Measurements from ENCODE around the gene EXD1. TPM values are rescaled to one million over a fixed set of nuclear protein-coding genes. Genes with fewer than 3 reads are reported as not detected.

Gene EXD1
- total RNA-seq, 1 donor from 2014 or later = not detected

DNA sequence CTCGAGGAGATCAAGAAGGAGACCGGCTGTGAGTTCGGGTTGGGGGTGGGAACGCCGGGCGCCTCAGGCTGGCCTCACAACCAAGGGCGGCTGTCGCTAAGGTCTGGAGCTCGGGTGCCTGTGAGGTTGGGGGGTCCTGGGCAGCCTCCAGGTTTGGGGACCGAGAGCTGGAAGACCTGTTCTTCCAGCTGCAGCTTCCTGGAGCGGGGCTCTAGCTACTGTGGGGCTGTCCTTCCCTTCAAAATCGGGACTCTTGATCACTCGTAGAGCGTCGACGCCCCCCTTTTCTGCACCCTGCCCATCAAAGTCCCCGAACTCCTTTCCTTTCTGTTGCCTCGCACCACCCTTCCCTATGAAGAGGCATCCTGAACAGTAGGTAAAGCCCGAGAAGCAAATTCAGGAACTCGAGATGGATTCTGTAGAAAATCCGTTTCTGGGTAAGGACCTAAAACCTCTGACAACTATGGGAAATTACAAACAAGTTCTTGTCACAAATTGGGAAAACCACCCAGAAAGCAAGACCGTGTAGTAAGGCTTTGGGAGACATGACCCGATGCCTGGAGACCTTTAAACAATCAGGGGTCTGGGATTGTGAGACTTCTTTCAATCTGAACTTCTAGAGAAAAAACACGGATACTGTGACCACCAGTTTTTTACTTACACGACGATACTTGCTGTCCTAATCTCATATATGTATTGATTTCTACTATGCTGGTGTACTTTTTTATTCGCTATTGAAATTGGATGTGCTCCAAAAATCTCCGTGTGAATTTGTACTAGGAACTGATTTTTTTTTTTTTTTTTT, 1.1 kb upstream of the EXD1 start:
- no peak for DNase-seq (ENCODE audit: low read depth)

DNA sequence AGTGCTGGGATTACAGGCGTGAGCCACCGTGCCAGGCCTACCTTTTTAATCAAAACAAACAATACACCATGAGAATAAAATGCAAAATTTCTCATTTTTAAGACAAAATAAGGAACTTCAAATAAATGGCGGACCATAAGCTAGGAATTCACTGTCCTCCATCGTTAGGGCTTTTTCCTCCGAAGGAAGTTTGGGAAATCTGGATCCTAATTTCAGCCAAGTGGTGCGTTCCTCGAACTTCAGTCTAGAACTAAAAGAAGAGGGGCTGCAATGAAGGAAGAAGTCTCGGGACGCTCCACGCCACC, 260 bp downstream of the EXD1 start:
- no peak for DNase-seq (ENCODE audit: low read depth)

DNA sequence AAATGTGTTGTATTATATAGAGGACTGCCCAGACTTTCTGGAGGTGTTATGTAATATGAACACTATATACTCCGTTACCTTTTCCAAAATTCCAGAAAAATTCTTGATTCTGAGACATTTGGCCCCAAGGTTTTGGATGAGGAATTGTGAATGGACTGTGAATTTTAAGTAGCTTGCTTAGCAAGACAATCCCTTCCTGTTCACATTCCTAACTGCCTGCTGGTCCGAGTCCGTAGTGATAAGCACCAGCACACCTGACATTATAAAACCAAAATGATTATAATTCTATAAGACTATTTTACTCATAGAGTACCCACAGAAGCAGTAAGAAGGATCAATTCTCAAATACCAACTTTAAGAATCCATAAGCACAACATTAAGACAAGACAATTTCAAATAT, 11.2 kb downstream of the EXD1 start:
- DNase-seq (ENCODE audit: low read depth) = no peak

DNA sequence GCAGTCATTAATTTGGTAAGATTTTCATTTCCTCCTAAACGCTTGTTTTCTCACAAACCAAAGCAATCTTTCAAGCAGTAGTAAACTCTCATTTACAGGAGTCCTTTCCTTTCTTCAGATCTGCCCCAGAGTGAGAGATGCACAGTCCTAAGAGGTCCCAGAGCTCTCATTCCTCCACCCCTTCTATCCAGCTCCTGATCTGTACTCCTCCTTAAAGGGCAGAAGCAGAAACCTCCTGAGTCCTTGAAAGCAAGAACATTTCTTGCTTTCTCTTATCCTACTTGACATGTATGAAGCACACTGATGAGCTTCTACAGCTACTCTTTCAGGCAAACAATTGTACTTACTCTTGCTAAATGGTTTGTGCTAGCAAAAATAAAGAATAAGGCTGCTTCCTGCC, 11.7 kb downstream of the EXD1 start:
- DNase-seq (ENCODE audit: low read depth) = no peak

DNA sequence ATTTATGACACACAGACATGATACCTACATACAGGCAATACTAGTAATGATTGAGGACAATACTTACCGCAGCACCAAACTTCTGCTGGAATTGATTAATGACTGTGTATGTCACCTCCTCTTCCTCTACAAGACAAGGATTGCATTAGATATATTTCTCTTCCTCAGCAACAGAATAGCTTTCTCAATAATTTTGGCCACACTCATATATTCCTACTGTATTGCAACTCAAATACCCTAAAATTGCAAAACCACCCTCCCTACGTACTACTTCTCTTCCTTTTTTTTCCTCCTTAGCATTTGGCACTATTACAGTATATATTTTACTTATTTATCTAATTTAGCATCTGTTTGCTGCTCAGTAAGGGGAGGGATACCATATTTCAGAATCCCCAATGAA, 14.8 kb downstream of the EXD1 start:
- no peak for DNase-seq (ENCODE audit: low read depth)

DNA sequence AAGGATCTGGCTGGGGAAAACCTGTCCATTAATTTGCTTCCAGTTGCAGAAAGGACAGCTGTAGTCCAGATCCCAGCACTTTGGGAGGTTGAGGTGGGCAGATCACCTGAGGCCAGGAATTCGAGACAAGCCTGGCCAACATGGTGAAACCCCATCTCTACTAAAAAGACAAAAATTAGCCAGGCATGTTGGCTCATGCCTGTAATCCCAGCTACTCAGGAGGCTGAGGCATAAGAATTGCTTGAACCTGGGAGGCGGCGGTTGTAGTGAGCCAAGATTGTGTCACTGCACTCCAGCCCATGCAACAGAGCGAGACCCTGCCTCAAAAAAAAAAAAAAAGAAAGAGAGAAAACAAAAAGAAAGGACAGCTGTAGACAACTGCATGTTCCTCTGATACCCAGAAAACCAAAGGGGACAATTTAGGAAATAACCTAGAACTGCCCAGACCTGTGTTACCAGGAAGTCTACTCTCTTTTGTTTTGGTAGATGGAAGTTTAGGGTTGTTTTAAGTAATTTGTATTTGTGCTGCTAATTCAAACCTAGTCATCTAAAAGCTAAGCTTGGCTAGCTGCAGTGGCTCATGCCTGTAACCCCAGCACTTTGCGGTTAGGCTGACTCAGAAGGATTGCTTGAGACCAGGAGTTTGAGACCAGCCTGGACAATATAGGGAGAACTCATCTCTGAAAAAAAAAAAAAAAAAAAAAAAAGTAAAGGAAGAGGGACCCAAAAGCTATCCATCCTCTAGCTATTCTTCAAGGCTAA, 22.7 kb downstream of the EXD1 start:
- DNase-seq (ENCODE audit: low read depth) = peak; percentile 70

DNA sequence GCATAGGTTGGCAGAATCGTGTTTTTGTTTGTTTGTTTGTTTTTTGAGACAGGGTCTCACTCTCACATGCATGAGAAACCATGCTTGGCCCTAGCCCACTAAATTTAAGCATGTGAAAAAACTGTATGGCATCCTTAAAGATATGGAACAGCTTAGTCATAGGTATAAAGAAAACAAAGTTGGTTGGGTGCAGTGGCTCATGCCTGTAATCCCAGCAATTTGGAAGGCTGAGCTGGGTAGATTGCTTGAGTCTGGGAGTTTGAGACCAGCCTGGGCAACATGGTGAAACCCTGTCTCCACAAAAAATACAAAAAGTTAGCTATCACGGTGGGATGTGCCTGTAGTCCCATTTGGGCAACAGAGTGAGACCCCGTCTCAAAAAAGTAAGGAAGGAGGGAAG, 25.2 kb downstream of the EXD1 start:
- DNase-seq (ENCODE audit: low read depth) = no peak

DNA sequence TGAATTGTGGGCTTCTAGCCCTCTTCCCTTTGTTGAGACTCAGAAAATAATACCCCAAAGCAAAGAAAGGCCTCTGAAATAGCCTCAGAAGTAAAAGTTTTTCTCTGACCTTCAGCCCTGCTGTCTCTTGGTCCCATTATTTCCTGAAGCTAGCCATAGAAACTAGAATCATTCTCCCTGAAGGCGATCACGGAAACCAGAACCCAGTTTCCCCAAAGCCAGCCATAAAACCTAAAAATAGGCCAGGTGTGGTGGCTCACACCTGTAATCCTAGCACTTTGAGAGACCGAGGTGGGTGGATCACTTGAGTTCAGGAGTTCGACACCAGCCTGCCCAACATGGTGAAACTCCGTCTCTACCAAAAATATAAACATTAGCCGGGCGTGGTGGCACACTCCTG, 27.2 kb downstream of the EXD1 start:
- no peak for DNase-seq (ENCODE audit: low read depth)

DNA sequence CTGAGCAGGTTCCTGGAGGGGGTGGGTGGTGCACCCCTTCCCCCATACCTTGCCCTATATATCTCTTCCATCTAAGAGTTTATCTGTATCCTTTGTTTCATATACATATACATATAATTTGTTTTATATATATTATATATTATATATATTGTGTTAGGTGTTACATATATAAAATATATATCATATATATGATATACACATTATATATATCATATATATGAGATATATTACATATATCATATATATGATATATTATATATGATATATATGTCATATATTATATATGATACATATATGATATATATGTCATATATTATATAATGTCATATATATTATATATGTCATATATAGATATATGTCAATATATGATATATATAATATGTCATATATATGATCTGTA, 31.1 kb downstream of the EXD1 start:
- no peak for DNase-seq (ENCODE audit: low read depth)

DNA sequence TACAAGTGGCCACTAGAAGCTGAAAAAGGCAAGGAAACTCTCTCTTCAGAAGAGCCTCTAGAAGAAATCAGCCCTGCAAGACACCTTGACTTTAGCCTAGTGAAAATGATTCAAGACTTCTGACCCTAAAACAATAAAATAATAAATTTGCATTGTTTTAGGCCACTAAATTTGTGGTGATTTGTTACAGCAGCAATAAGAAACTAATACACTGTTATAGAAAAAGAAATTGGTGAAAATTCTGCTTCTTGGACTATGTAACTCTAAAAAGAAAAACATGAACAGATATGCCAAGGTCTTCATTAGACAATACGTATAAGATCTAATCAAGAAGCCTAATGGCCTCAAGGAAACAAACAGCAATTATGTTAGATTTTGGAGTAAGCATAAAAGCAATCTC, 36.1 kb downstream of the EXD1 start:
- DNase-seq (ENCODE audit: low read depth) = no peak

DNA sequence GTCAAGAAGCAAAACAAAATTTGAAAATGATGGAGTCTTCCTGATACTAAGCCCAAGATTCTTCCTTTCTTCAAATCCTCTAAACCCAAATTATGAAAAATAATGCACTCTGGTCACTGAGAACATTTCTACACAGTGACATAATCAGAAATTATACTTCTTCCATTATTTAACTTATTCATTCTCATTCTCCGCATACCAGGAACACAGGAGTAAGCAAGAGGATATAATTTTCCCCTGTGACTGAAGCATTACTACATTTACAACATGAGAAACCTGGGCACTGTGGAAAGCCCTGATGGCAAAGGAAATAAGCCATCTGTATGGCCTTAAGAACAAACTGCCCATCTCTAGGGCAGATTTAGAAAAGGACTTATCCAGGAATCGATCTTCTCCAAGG, 47.0 kb downstream of the EXD1 start:
- DNase-seq (ENCODE audit: low read depth) = no peak

DNA sequence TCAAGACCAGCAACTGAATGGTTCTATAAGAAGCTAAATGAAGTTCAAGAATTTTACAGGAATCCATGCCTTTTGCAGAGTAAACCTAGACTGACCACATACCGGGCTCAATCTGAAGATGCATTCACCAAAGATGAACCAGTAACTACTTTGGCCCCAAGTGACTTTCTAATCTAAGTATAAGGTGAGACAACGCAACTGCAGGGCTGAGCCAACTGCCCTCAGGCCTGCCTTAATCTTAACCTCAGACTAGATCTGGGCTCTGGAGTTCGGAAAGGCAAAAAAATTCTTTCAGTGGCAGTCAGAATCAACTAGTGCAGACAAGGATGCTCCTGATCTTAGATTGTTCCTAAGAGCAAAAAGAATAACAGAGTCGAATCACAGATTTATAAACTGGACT, 48.3 kb downstream of the EXD1 start:
- DNase-seq (ENCODE audit: low read depth) = no peak

DNA sequence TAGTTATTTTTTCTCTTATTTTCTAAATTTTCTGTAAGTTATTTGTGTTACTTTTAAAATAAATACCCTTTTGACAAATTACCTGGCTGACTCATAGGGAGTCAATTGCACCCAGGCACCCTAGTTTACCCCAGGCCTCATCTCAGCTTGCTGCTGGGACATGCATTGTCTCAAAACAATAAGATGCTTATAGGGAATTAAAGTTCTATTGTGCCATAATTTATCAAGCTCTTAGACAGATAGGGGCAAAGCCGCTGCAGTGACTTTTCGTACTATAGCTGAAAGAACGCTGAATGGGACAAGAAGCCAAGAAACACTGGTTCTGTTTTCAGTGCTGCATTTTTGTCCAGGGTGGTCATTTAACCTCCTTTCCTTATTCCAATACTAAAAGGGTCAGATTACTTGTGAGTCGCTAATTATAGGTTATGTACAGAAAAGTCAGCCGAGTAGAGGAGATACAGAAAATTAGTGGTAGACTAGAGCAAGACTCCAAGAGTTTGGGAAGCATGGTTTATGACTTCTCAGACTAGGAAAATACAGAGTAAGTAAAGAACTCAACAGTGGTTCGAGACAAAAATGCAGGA, 50.3 kb downstream of the EXD1 start:
- no peak for DNase-seq (ENCODE audit: low read depth)

DNA sequence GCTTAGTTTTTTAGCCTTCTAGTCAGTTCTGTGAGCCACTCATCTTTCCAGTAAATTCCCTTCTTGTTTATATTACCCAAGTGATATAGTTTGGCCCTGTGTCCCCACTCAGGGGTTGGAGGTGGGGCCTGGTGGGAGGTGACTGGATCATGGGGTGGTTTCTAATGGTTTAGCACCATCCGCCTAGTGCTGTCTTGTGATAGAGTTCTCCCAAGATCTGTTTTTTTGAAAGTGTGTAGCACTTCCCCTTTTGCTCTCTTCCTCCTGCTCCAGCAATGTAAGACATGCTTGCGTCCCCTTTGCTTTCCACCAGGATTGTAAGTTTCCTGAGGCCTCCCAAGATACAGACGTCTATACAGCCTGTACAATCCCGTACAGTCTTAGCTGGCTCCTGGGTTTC, 60.8 kb downstream of the EXD1 start:
- no peak for DNase-seq (ENCODE audit: low read depth)

DNA sequence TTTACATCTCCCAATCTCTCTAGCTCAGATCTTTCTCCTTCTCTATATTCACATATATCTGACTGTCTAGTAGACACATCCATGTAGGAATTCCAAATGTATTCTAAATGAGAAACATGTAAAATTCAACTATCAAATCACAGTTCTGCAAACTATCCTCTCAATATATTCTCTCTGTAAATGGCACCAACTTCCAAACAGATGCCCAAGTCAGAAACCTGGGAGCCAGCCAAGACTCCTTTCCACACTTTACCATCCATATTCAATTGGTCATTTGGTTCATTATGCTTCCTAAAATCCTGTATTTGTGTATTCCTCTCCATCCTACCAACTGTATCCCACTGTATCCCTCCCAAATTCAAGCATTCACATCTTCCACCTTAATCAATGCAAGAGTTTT, 61.5 kb downstream of the EXD1 start:
- no peak for DNase-seq (ENCODE audit: low read depth)

DNA sequence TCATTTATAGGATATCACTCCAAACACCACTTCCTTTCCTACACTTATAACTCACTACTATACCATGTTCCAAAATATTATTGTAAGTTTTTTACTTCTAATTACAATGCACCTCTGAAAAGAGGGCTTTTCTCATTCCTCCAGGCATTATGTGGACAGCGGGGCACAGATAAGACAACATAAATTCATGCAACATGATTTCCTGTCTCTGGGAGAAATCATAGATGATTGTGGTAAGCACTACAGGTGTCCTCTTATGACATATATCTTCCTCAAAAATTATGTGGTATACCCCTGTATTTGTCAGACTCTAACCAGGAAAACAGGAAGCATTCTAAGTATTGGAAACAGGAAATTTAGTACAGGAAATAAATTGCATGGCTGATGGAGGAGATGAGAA, 68.8 kb downstream of the EXD1 start:
- no peak for DNase-seq (ENCODE audit: low read depth)

DNA sequence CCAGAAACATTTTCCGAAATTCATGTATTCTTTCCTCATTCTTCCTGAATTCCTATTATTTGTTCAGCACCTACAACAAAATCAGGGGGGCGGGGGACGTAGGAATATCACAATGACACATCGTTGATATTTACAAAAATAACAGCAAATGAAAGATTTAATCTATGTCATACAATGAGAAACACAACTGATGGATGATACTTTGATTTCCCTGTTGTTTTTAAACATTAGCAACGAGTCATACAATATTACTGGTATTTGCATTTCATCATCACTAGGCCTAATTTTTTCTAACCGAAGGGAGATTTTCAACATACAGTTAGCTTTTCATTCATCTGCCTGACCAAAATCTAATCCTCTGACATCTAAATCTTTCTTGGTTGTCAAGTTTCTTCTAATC, 69.2 kb downstream of the EXD1 start:
- no peak for DNase-seq (ENCODE audit: low read depth)

DNA sequence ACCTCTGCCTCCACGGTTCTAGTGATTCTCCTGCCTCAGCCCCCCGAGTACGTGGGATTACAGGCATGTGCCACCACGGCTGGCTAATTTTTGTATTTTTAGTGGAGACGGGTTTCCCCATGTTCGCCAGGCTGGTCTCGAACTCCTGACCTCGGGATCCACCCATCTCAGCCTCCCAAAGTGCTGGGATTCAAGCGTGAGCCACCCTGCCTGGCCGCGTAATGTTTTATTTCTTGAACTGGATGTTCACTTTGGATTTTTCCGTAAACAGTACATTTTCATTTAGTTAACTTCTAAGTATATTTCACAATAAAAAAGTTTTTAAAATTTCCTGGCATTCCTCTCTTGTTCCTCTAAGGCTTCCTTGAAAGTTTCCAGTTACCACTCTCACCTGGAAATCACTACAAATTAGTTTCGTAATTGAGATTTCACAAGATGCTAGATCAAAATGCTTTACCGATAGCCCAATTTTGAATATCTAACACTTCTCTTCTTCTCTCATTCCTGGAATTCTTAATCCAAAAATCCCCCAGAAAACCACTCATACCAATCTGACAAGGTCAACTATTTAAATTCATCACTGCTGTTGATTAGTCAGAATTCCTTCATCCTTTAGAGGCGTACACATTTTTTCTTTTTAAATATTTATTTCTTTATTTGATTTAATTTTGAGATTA, 69.8 kb downstream of the EXD1 start:
- DNase-seq (ENCODE audit: low read depth) = no peak

DNA sequence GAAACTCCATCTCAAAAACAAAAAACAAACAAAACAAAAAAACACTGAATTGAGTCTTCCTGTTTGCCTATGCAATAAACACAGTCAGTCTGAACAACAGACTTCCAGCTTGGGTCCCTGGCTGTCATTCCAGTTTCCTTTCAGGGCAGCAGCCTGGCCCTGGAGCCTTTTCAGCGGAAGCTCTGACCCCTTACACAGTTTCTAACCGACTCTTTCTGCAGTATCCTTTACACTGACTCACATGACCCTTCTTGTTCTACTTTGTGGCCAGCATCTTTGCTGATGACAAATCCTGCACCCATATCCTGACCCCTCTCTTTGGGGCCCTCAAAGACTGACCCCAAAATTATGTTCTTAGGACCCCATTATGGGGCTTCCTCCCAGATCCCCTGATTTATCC, 76.1 kb downstream of the EXD1 start:
- no peak for DNase-seq (ENCODE audit: low read depth)

DNA sequence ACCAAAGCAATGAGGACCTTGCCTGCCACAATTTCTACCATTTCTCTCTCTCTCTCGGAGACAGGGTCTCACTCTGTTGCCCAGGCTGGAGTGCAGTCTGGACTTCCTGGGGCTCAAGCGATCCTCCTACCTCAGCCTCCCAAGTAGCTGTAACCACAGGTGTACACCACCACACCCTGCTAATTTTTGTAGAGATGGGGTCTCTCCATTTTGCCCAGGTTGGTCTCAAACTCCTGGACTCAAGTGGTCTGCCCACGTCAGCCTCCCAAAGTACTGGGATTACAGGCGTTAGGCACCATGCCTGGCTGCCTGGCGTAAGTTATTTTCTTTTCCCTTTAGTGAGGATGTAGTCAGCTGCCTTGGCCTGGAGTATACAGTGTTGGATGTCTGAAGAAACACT, 76.8 kb downstream of the EXD1 start:
- no peak for DNase-seq (ENCODE audit: low read depth)

DNA sequence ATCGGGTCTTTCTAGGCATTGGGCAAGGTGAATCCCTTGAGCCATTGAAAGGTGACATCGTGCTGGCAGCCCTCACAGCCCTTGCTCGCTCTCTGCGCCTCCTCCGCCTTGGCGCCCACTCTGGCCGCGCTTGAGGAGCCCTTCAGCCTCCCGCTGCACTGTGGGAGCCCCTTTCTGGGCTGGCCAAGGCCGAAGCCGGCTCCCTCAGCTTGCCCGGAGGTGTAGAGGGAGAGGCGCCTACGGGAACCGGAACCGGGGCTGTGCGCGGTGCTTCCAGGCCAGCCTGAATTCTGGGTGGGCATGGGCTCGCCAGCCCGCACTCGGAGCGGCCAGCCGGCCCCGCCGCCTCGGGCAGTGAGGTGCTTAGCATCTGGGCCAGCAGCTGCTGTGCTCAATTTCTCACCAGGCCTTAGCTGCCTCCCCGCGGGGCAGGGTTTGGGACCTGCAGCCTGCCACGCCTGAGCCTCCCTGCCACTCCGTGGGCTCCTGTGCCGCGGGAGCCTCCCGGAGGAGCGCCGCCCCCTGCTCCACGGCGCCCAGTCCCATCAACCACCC, 79.0 kb downstream of the EXD1 start:
- DNase-seq (ENCODE audit: low read depth) = no peak

DNA sequence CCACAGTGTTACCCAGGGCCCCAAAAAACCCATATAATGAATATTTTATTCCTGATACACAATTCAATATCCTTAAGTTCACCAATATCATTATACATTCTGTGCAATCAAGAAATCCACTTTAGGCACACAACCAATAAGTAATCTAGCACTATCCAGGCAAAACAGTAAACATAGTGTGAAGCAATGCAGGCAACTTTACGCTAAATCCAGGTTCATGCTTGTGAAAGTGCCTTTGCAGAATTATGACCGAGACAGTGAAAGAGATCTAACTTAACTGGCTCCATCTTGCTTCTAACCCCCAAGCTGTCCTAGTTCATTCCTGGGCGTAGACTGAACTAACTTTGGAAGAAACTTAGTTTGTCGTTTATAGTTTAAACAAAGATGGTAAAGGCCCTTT, 80.3 kb downstream of the EXD1 start:
- DNase-seq (ENCODE audit: low read depth) = no peak

DNA sequence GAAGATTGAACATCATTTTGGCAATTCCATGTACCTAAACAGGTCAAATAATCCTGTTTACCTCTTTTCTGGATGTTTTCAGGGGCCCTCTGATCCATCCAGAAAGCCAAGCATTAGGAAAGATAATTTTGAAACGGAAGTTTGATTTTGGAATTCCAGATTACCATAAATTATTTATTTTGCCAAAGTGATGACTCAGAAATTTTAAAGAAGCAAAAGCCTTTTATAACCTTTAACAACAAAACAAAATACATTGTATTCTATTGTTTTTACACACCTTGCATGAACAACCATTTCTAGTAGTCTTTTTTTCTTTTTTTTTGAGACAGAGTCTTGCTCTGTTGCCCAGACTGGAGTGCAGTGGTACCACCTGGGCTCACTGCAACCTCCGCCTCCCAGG, 82.5 kb downstream of the EXD1 start:
- DNase-seq (ENCODE audit: low read depth) = no peak

Data from renal cortical epithelial cell (primary cell).